Measurements from ENCODE around the gene RPL18. TPM values are rescaled to one million over a fixed set of nuclear protein-coding genes. Genes with fewer than 3 reads are reported as not detected.
A peak's percentile ranks its signal among the peaks of the same experiment; 100 is the strongest.

Gene RPL18
- total RNA-seq, 2 experiments from 2014 or later: 1,413 to 1,465 TPM

GRCh38 chr19:48613024-48613851, 5.7 kb downstream of the RPL18 start:
- H3K4me3 Mint-ChIP-seq: no peak overlapping the region
- H3K27me3 Mint-ChIP-seq: no peaks in the 10 kb centered on the region
- H3K36me3 Mint-ChIP-seq: peaks cover 30% of the 10 kb centered on the region
- DNase-seq (no peak), ATAC-seq (no peak)
- no peaks in the 10 kb centered on the region for H3K9me3 Mint-ChIP-seq (ENCODE audit: low read depth)
- peaks cover 25% of the 10 kb centered on the region for H3K4me1 Mint-ChIP-seq
- CTCF ChIA-PET: interaction anchor here (1.2 to 1.6 kb wide), 2 partner anchors 24 to 107 kb away, joined by 3 to 4 read pairs; no protein-coding TSS in a partner anchor
- no peak overlapping the region for H3K27ac Mint-ChIP-seq

- Mint-ChIP-seq H3K36me3 (peaks cover 18% of the 10 kb centered on the region), H3K4me3 (no peak overlapping the region), H3K9me3 (ENCODE audit: low read depth) (no peaks in the 10 kb centered on the region), H3K27ac (no peak overlapping the region), H3K27me3 (no peaks in the 10 kb centered on the region), H3K4me1 (peaks cover 11% of the 10 kb centered on the region)
- no peak for ATAC-seq
- no peak for DNase-seq
- CTCF ChIA-PET: interaction anchor here (1.6 kb wide), 1 partner anchor 22 kb away, joined by 4 read pairs; no protein-coding TSS in a partner anchor
These were observed 7.1 kb downstream of the RPL18 start for GRCh38 chr19:48611872-48612271.

GRCh38 chr19:48609571-48610108, 9.3 kb downstream of the RPL18 start:
- ATAC-seq: no peak
- H3K9me3 Mint-ChIP-seq (ENCODE audit: low read depth): no peaks in the 10 kb centered on the region
- peaks cover 3% of the 10 kb centered on the region for H3K36me3 Mint-ChIP-seq
- no peaks in the 10 kb centered on the region for H3K27me3 Mint-ChIP-seq
- no peak for DNase-seq
- CTCF ChIA-PET: interaction anchor here (0.7 to 3.7 kb wide), 16 partner anchors 7 to 341 kb away, joined by 3 to 31 read pairs (median 4); partner anchors contain the start of genes RPL18 and SPHK2
- H3K27ac Mint-ChIP-seq: no peak overlapping the region
- peaks cover 2% of the 10 kb centered on the region for H3K4me1 Mint-ChIP-seq
- no peak overlapping the region for H3K4me3 Mint-ChIP-seq

GRCh38 chr19:48608798-48609263, 10.1 kb downstream of the RPL18 start:
- peaks cover 2% of the 10 kb centered on the region for H3K4me1 Mint-ChIP-seq
- no peaks in the 10 kb centered on the region for H3K9me3 Mint-ChIP-seq (ENCODE audit: low read depth)
- CTCF ChIA-PET: interaction anchor here (0.7 to 3.7 kb wide), 22 partner anchors 8 to 1726 kb away, joined by 3 to 31 read pairs (median 4); partner anchors contain the start of genes RPL18 and SPHK2
- no peaks in the 10 kb centered on the region for H3K36me3 Mint-ChIP-seq
- peak overlapping the region; percentile 66 for H3K27ac Mint-ChIP-seq
- H3K27me3 Mint-ChIP-seq: no peaks in the 10 kb centered on the region
- H3K4me3 Mint-ChIP-seq: no peak overlapping the region
- ATAC-seq (peak; percentile 83), DNase-seq (peak; percentile 70)

GRCh38 chr19:48607359-48607755, 11.6 kb downstream of the RPL18 start:
- no peak overlapping the region for H3K27ac Mint-ChIP-seq
- no peaks in the 10 kb centered on the region for H3K36me3 Mint-ChIP-seq
- H3K4me1 Mint-ChIP-seq: peaks cover 2% of the 10 kb centered on the region
- CTCF ChIA-PET: interaction anchor here (0.8 to 3.7 kb wide), 5 partner anchors 10 to 117 kb away, joined by 3 to 31 read pairs (median 16); no protein-coding TSS in a partner anchor
- DNase-seq: no peak
- no peak for ATAC-seq
- H3K9me3 Mint-ChIP-seq (ENCODE audit: low read depth): no peaks in the 10 kb centered on the region
- H3K4me3 Mint-ChIP-seq: no peak overlapping the region
- no peaks in the 10 kb centered on the region for H3K27me3 Mint-ChIP-seq

- no peak for ATAC-seq
These were observed 12.3 kb downstream of the RPL18 start, which contains the start of gene SPACA4 for GRCh38 chr19:48606463-48607358. SPACA4 (plus strand) TSS chr19:48606742; CDS start chr19:48606979, 237 bp downstream.

GRCh38 chr19:48603850-48604249, 15.1 kb downstream of the RPL18 start:
- Mint-ChIP-seq H3K27me3 (no peaks in the 10 kb centered on the region), H3K9me3 (ENCODE audit: low read depth) (no peaks in the 10 kb centered on the region), H3K36me3 (no peaks in the 10 kb centered on the region), H3K4me3 (no peak overlapping the region), H3K27ac (no peak overlapping the region), H3K4me1 (peaks cover under 1% of the 10 kb centered on the region)
- ATAC-seq: no peak
- CTCF ChIA-PET: interaction anchor here (1.0 kb wide), 1 partner anchor 98 kb away, joined by 3 read pairs; no protein-coding TSS in a partner anchor
- no peak for DNase-seq

More at GRCh38 chr19:48606463-48607358, 12.3 kb downstream of the RPL18 start, which contains the start of gene SPACA4:
- Mint-ChIP-seq H3K36me3 (no peaks in the 10 kb centered on the region), H3K4me1 (peaks cover 2% of the 10 kb centered on the region), H3K9me3 (ENCODE audit: low read depth) (no peaks in the 10 kb centered on the region), H3K4me3 (no peak within 1 kb of the TSS), H3K27me3 (no peaks in the 10 kb centered on the region), H3K27ac (no peak within 1 kb of the TSS)
- DNase-seq: no peak
- CTCF ChIA-PET: interaction anchor here (0.8 to 3.7 kb wide), 6 partner anchors 10 to 116 kb away, joined by 3 to 31 read pairs (median 14); no protein-coding TSS in a partner anchor

GRCh38 chr19:48603449-48603848, 15.5 kb downstream of the RPL18 start:
- H3K4me1 Mint-ChIP-seq: no peaks in the 10 kb centered on the region
- CTCF ChIA-PET: interaction anchor here (1.0 kb wide), 1 partner anchor 97 kb away, joined by 3 read pairs; no protein-coding TSS in a partner anchor
- DNase-seq (no peak), ATAC-seq (no peak)
- no peaks in the 10 kb centered on the region for H3K9me3 Mint-ChIP-seq (ENCODE audit: low read depth)
- H3K4me3 Mint-ChIP-seq: no peak overlapping the region
- no peaks in the 10 kb centered on the region for H3K27me3 Mint-ChIP-seq
- H3K36me3 Mint-ChIP-seq: no peaks in the 10 kb centered on the region
- no peak overlapping the region for H3K27ac Mint-ChIP-seq

GRCh38 chr19:48603001-48603400, 16.0 kb downstream of the RPL18 start:
- Mint-ChIP-seq H3K4me3 (no peak overlapping the region), H3K36me3 (no peaks in the 10 kb centered on the region), H3K4me1 (no peaks in the 10 kb centered on the region), H3K27ac (no peak overlapping the region), H3K9me3 (ENCODE audit: low read depth) (no peaks in the 10 kb centered on the region), H3K27me3 (no peaks in the 10 kb centered on the region)
- CTCF ChIA-PET: interaction anchor here (1.1 kb wide), 1 partner anchor 95 kb away, joined by 3 read pairs; no protein-coding TSS in a partner anchor
- ATAC-seq (no peak), DNase-seq (no peak)

- CTCF ChIA-PET: interaction anchor here (1.3 kb wide), 1 partner anchor 95 kb away, joined by 4 read pairs; no protein-coding TSS in a partner anchor
- no peak for DNase-seq
- Mint-ChIP-seq H3K4me3 (no peak overlapping the region), H3K9me3 (ENCODE audit: low read depth) (no peaks in the 10 kb centered on the region), H3K27ac (no peak overlapping the region), H3K4me1 (peaks cover 8% of the 10 kb centered on the region), H3K27me3 (no peaks in the 10 kb centered on the region), H3K36me3 (no peaks in the 10 kb centered on the region)
- ATAC-seq: no peak
These were observed 18.1 kb downstream of the RPL18 start for GRCh38 chr19:48600679-48601417.

GRCh38 chr19:48598996-48599700, 19.8 kb downstream of the RPL18 start:
- Mint-ChIP-seq H3K36me3 (peaks cover 2% of the 10 kb centered on the region), H3K9me3 (ENCODE audit: low read depth) (no peaks in the 10 kb centered on the region), H3K4me1 (peaks cover 10% of the 10 kb centered on the region), H3K4me3 (no peak overlapping the region), H3K27me3 (no peaks in the 10 kb centered on the region), H3K27ac (no peak overlapping the region)
- ATAC-seq: no peak
- DNase-seq: no peak
- CTCF ChIA-PET: interaction anchor here (0.8 kb wide), 1 partner anchor 94 kb away, joined by 3 read pairs; no protein-coding TSS in a partner anchor
